ENCODE results near the gene PPCDC.

The PPCDC gene

GRCh38 chr15:75098404-75098803, 75.0 kb downstream of the PPCDC start:
- no peak for DNase-seq (ENCODE audit: low read depth)
- no peak overlapping the region for H3K4me3 ChIP-seq (ENCODE audit: low read depth, low read length)
- no peak for TF ChIP-seq CTCF (IDR thresholded peaks at IDR 0.05; ENCODE audit: control insufficient read depth, extremely low read depth, insufficient read depth)

Measured in LNCaP clone FGC (cell line).